ENCODE measurements around the gene RHOV.
A peak's percentile ranks its signal among the peaks of the same experiment; 100 is the strongest.
"Not testable (repeated sequence)": the region's sequence is repeated elsewhere in the genome, so short reads cannot be mapped to it uniquely, and the experiment has no call there.

The RHOV gene

GRCh38 chr15:40872791-40873693 lies 992 bp downstream of the RHOV start:
- no peak for DNase-seq (ENCODE audit: low spot score)

DNA sequence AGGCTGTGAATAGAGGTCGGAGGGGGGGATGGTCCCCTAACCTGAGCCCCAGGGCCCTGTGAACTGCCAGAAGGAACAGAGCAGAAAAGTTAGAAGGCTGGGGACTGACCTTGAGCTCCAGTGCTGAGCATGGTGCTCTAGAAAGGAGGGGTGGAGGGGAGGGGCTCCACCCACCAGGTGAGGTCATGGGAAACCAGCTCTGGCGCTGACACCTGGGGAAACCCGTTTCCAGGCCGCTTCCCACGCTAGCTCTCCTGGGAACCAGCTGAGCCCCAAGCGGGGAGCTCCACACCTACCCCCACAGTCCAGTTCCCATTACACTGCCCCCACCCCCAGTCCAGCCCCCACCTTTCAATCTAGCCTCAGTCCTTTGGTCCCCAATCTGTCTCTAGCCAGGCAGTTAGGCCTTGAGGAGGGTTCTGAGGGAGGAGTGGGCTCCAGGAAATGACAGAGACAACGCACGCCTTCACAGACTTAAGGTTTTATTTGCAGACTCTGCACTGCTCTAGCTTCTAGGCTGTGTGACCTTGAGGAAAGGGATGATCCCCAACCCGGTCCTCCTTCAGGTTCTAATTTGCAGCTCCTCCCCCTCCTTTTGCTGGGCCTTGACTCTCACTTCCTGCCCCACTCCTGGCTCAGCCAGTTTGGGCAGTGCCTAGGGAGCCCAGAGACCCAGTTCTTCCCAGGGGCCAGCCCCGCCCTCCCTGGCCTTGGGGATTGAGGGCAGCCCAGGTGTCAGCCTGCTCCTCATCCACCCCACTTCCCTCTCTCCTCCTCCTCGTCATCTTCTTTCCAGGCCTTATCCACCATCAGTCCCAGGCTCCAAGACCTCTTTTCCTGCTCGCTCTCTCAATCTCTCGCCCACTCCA lies 2.1 kb downstream of the RHOV start:
- DNase-seq (ENCODE audit: low spot score): no peak

DNA sequence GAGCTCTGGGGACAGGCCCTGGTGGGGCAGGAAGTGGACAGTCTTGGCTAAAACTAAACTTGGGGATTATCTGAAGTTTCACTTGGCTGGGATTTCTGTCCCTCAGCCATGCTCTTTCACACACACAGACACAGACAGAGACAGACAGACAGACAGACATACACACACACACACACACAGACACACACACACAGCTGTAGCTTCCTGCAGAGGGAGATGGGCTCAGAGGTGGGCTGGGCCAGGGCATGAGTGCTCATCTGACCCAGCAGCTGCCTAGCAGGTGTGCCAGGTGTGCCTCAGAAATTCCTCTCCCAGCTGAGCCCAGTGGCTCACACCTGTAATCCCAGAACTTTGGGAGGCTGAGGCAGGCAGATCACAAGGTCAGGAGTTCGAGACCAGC lies 3.3 kb downstream of the RHOV start:
- DNase-seq (ENCODE audit: low spot score): no peak

- DNase-seq (ENCODE audit: low spot score): no peak
Measured at GRCh38 chr15:40869686-40870085, 4.3 kb downstream of the RHOV start.

DNA sequence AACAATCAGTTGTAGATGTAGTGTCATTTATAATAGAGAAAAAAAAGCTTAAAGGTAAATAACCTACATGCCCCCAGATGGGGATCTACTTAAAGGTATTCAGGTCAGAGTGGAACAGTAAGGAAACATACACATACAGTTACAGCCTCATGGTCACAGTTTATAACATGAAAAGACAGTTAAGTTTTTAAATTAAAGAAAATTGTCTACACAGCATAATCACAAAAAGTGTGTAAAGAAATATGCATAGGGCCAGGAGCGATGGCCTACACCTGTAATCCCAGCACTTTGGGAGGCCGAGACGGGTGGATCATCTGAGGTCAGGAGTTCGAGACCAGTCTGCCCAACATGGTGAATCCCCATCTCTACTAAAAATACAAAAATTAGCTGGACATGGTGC lies 6.8 kb downstream of the RHOV start:
- DNase-seq (ENCODE audit: low spot score): no peak

GRCh38 chr15:40863660-40864270 lies 10.3 kb downstream of the RHOV start:
- DNase-seq (ENCODE audit: low spot score): no peak

GRCh38 chr15:40861147-40861546 lies 12.9 kb downstream of the RHOV start:
- not testable (repeated sequence) for DNase-seq (ENCODE audit: low spot score)

DNA sequence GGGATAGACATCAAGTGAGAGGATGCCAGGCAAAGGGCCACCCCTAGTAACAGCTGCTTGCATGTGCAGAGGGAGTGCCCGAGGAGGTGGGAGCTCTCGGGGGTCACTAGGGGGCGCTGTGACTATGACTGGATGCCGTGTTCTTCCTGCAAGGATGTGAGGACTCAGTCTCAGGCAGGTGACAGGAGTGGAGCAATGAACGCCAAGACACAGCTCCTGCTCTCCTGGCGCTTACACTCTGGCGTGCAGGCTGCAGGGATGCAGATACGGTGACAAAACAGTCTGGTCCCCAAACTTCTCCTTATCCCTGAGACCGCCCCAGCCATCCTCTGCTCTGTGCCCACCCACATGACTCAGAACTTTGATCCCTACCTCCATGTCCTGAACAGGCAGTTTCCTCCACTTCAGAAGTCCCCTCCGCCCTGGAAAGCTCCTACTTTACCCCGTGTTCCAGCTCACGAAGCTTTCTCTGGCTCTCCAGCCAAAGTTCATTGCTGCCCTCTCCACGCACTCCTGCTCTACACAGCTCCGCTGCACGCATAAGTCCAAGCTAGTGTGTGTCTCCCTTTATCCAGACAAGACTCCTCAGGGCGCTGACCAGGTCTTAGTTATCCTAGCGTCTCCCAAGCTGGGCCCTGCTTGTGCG lies 14.7 kb downstream of the RHOV start:
- peak; percentile 86 for DNase-seq (ENCODE audit: low spot score)

GRCh38 chr15:40858706-40859105 lies 15.3 kb downstream of the RHOV start:
- DNase-seq (ENCODE audit: low spot score): no peak

DNA sequence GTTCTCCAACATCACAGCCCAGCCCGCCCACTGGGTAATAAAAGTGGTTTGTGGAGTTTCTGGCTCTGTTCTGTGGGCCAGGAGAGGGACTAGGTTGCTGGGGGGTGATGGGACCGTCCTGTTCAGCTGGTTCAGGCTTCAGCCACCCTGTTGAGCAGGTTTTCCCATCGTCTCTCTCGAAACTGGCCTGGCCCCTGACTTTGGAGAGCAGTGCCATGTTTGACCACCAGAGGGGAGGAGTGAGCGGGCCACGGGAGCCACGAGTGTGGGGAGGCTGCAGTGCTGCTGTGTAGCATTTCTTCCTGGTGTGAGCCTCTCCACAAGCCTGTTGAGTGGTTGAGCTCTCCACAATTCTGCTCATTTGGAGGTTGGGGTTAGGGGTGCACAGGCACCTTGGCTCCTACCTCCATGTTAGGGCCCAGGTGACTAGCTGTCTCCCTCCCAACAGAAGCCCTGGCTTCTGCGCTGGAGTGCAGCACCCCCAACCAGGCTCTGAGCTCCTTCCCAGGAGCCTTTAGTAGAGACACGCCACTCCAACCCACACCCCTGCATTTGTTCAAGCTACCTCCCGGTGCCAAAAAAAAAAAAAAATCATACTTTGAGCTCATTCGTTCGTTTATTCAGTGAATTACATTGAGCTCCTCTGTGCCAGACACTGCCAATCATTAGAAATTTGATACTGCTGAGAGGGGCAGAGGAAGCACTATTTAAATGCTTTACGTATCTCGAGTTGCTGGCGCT lies 16.3 kb downstream of the RHOV start:
- DNase-seq (ENCODE audit: low spot score): peak; percentile 84

DNA sequence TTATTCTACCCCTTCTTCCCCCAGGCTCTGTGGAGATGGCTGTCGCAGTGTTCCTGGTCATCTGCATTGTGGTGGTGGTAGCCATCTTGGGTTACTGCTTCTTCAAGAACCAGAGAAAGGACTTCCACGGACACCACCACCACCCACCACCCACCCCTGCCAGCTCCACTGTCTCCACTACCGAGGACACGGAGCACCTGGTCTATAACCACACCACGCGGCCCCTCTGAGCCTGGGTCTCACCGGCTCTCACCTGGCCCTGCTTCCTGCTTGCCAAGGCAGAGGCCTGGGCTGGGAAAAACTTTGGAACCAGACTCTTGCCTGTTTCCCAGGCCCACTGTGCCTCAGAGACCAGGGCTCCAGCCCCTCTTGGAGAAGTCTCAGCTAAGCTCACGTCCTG lies 17.3 kb downstream of the RHOV start:
- no peak for DNase-seq (ENCODE audit: low spot score)

DNA sequence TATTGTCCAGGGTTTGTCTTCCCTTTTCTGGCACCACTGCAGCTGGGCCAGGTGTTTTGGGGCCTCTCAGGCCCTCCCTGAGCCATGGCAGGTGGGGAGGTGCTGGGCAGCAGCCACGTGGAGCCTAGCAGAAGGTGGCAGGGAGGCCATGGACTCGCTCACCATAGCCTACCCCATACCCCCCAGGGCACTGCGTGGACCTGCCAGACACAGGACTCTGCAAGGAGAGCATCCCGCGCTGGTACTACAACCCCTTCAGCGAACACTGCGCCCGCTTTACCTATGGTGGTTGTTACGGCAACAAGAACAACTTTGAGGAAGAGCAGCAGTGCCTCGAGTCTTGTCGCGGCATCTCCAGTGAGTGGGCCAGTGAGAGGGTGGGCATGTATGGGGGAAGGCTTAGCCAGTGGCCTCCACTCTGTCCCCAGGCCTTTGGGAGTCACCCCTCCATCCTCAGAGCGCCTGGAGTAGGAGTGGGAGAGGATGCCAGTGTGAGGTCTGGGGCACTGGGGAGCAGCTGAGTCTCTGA lies 18.3 kb downstream of the RHOV start:
- DNase-seq (ENCODE audit: low spot score): no peak

GRCh38 chr15:40854161-40854560 lies 19.9 kb downstream of the RHOV start:
- DNase-seq (ENCODE audit: low spot score): no peak

- DNase-seq (ENCODE audit: low spot score): no peak
Measured at GRCh38 chr15:40853241-40853890, 20.7 kb downstream of the RHOV start.

GRCh38 chr15:40852529-40852928 lies 21.5 kb downstream of the RHOV start:
- no peak for DNase-seq (ENCODE audit: low spot score)

DNA sequence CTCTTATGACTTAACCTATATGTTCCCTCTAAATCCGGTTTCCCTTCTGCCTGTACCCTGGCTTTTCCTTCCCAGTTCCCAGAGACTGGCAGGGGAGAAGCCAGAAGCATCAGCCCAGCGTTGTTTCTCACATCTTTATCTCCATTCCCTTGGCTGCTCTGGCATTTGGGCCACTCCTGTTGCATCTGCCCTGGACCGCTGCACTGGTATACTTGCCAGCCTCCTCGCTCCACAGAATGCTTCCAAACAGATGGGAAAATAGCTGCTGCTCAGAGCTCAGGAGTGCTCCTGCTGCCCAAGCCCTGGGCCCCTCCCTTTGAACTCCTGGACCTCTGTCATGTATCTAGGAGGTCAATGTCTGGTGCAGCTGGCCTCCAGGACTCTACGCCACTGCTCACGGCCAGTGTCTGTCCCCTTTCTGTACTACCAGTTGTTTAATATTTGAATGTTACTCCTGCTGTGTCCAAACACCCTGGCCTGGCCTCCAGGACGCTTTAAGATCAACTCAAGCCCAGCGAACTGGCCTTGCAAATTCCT lies 23.4 kb downstream of the RHOV start:
- DNase-seq (ENCODE audit: low spot score): no peak

DNA sequence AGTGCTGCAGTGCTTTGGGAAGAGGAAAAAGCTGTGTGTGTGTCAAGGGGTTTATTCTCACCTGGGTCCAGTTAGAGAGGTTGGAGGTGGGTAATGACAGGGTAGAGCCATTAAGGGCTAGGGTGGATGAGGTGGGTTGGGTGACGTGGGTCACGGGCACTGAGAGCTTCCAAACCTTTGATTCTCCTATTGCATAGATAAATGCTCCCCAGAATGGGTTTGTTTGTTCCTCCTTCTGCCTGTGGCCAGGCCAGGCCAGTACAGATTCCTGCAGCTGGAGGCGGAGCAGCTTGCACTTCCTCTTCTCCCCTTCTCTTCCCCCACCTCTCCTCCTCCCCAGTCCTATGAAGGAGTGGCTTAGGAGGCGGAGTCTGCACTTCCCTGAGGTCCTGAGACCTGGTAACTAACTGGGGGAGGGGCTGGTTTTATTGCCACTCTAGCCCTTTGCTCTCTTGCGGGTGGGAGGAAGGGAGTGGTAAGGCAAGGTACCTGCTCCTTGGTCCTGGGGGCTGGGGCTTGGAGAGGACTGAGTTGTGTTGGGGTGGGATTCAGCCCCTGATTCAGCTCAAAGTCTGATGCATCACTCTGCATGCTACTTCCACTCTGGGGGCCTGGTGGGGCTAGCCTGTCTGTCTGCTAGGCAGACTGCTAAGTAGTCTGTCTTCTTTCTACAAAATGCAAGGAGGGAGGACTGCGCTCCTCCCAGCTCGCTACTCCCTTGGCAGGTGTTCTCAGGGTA lies 26.6 kb downstream of the RHOV start:
- DNase-seq (ENCODE audit: low spot score): no peak

- no peak for DNase-seq (ENCODE audit: low spot score)
Measured at GRCh38 chr15:40846841-40847222, 27.2 kb downstream of the RHOV start.

DNA sequence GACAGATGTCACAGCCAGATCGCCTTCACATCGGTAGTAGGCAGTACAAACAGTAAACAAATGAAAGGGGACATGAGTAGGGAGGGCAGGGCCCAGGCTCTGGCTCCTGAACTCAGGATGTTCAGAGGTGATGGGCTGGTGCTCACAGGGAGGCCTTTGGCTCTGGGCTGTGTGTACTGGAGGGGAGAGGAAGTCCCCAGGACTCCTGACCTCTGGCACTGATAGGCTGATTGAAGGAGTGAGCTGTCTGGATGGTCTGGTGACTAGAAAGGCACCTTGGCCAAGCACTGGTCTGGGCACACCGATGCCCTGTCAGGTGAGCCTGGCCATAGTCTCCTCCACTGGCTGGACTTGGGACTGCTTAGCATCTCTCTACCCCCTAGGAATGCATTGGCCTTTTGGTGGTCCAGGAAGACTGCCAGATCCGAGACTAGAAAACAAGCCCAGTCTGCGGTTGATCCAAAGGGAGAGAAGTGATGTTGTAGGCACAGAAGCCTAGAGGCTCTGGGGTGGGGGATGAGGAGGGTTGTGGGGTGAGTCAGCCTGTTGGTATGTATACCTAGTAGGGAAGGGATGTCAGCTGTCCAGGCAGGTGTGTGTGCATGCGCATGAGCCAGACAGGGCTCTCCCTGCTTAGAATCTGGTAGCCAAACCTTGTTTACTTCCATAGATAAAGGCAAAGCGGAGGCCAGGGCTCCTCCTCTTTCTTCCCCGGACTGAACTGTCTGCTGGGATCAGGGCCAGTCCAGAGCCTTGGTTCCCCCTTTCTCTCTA lies 28.3 kb downstream of the RHOV start:
- DNase-seq (ENCODE audit: low spot score): no peak
